ENCODE results near the gene RARB. TPM values are rescaled to one million over a fixed set of nuclear protein-coding genes. Genes with fewer than 3 reads are reported as not detected.

RARB gene
- total RNA-seq, 1 donor from 2014 or later: 1.8 TPM

GRCh38 chr3:25578059-25578458 is 150.0 kb downstream of the RARB start:
- Histone ChIP-seq H3K4me1 (peaks cover 8% of the 10 kb centered on the region), H3K4me3 (no peak overlapping the region), H4K20me1 (ENCODE audit: low read depth) (no peaks in the 10 kb centered on the region), H3K27me3 (no peaks in the 10 kb centered on the region), H3K27ac (no peak overlapping the region), H3K79me2 (ENCODE audit: low read depth) (no peaks in the 10 kb centered on the region), H3K4me2 (no peak overlapping the region), H3K9me3 (ENCODE audit: low read depth) (no peaks in the 10 kb centered on the region), H2AFZ (replicated peaks) (no peak overlapping the region), H3F3A (ENCODE audit: low read depth) (no peaks in the 10 kb centered on the region), H3K9ac (no peak overlapping the region), H3K36me3 (no peaks in the 10 kb centered on the region)
- Mint-ChIP-seq H3K4me3 (no peak overlapping the region), H3K4me1 (peaks cover 28% of the 10 kb centered on the region), H3K36me3 (no peaks in the 10 kb centered on the region), H3K27ac (no peak overlapping the region), H3K27me3 (ENCODE audit: insufficient read depth, low read depth) (peaks cover 7% of the 10 kb centered on the region), H3K9me3 (no peaks in the 10 kb centered on the region)
- DNase-seq (ENCODE audit: low spot score): no peak
- TF ChIP-seq CTCF (IDR thresholded peaks at IDR 0.05) (no peak), EZH2 (IDR thresholded peaks at IDR 0.05) (no peak), EZH2phosphoT487 (IDR thresholded peaks at IDR 0.05) (no peak)

- Histone ChIP-seq H3K4me1 (no peaks in the 10 kb centered on the region), H3K4me2 (no peak overlapping the region), H3K79me2 (ENCODE audit: low read depth) (no peaks in the 10 kb centered on the region), H2AFZ (replicated peaks) (no peak overlapping the region), H4K20me1 (ENCODE audit: low read depth) (no peaks in the 10 kb centered on the region), H3F3A (ENCODE audit: low read depth) (no peaks in the 10 kb centered on the region), H3K9ac (no peak overlapping the region), H3K36me3 (no peaks in the 10 kb centered on the region), H3K27me3 (no peaks in the 10 kb centered on the region), H3K27ac (no peak overlapping the region), H3K4me3 (no peak overlapping the region), H3K9me3 (ENCODE audit: low read depth) (no peaks in the 10 kb centered on the region)
- H3K4me1 Mint-ChIP-seq: peaks cover 31% of the 10 kb centered on the region
- TF ChIP-seq CTCF (IDR thresholded peaks at IDR 0.05): no peak
- TF ChIP-seq EZH2 (IDR thresholded peaks at IDR 0.05): no peak
- no peak for TF ChIP-seq EZH2phosphoT487 (IDR thresholded peaks at IDR 0.05)
- no peak for DNase-seq (ENCODE audit: low spot score)
- no peaks in the 10 kb centered on the region for H3K9me3 Mint-ChIP-seq
- H3K27me3 Mint-ChIP-seq (ENCODE audit: insufficient read depth, low read depth): peaks cover 12% of the 10 kb centered on the region
- no peaks in the 10 kb centered on the region for H3K36me3 Mint-ChIP-seq
- no peak overlapping the region for H3K27ac Mint-ChIP-seq
- no peak overlapping the region for H3K4me3 Mint-ChIP-seq
These were observed 152.5 kb downstream of the RARB start for GRCh38 chr3:25580534-25580933.

GRCh38 chr3:25581335-25581734 is 153.3 kb downstream of the RARB start:
- Histone ChIP-seq H3K79me2 (ENCODE audit: low read depth) (no peaks in the 10 kb centered on the region), H4K20me1 (ENCODE audit: low read depth) (no peaks in the 10 kb centered on the region), H3K4me3 (no peak overlapping the region), H3K9ac (no peak overlapping the region), H3K27me3 (no peaks in the 10 kb centered on the region), H3K4me2 (no peak overlapping the region), H2AFZ (replicated peaks) (no peak overlapping the region), H3K9me3 (ENCODE audit: low read depth) (no peaks in the 10 kb centered on the region), H3F3A (ENCODE audit: low read depth) (no peaks in the 10 kb centered on the region), H3K36me3 (no peaks in the 10 kb centered on the region), H3K4me1 (no peaks in the 10 kb centered on the region), H3K27ac (no peak overlapping the region)
- Mint-ChIP-seq H3K36me3 (no peaks in the 10 kb centered on the region), H3K4me1 (peaks cover 36% of the 10 kb centered on the region), H3K9me3 (no peaks in the 10 kb centered on the region), H3K4me3 (no peak overlapping the region), H3K27me3 (ENCODE audit: insufficient read depth, low read depth) (peaks cover 12% of the 10 kb centered on the region), H3K27ac (no peak overlapping the region)
- no peak for TF ChIP-seq CTCF (IDR thresholded peaks at IDR 0.05)
- TF ChIP-seq EZH2phosphoT487 (IDR thresholded peaks at IDR 0.05): no peak
- TF ChIP-seq EZH2 (IDR thresholded peaks at IDR 0.05): no peak
- no peak for DNase-seq (ENCODE audit: low spot score)
